Gastrocnemius medialis (tissue), 4 donors: ENCODE results near the gene AIF1L. TPM values are rescaled to one million over a fixed set of nuclear protein-coding genes. Genes with fewer than 3 reads are reported as not detected.
"Not testable (repeated sequence)": the region's sequence is repeated elsewhere in the genome, so short reads cannot be mapped to it uniquely, and the experiment has no call there.

Source experiments
- ATAC-seq, 2 donors: fragments of 150-250 bp; one replicate each; pipeline ENCODE4 v1.9.1; 2016
- DNase-seq, 2 donors: peaks; one replicate each; pipeline ENCODE4 v3.0.0-alpha.2; 2019
- H3K27ac ChIP-seq, 4 donors: fragments of 200-600 bp; sonication (generic); 1 replicate in 1 of 4; 2 replicates in 3 of 4; pipeline ENCODE4 v1.5.1; 2016 to 2018; ENCODE audit warnings: mild to moderate bottlenecking in 2 of 4, moderate library complexity in 1 of 4
- H3K27me3 ChIP-seq, 3 donors: fragments of 200-600 bp; sonication (generic) in 2 of 3; 1 replicate in 1 of 3; 2 replicates in 2 of 3; pipeline versions ENCODE4 v1.5.1 to v1.6.0; 2016 to 2019; ENCODE audit warnings: mild to moderate bottlenecking in 1 of 3, moderate library complexity in 1 of 3
- H3K36me3 ChIP-seq, 2 donors: fragments of 200-600 bp; sonication (generic) in 1 of 2; one replicate each; pipeline ENCODE4 v1.5.1; 2017 to 2018
- H3K4me1 ChIP-seq, 2 donors: fragments of 200-600 bp; sonication (generic) in 1 of 2; one replicate each; pipeline ENCODE4 v1.5.1; 2016 to 2017; ENCODE audit warnings: mild to moderate bottlenecking in 2 of 2
- H3K4me3 ChIP-seq, 4 donors: fragments of 200-600 bp; sonication (generic) in 3 of 4; 1 replicate in 1 of 4; 2 replicates in 3 of 4; pipeline ENCODE4 v1.5.1; 2016 to 2019; ENCODE audit warnings: mild to moderate bottlenecking in 2 of 4
- H3K9me3 ChIP-seq, 3 donors: fragments of 200-600 bp; sonication (generic) in 2 of 3; 1 replicate in 1 of 3; 2 replicates in 2 of 3; pipeline ENCODE4 v1.5.1; 2016 to 2019
- CTCF ChIP-seq, 5 experiments: fragments of 450-650 bp in 3 of 5; fragments of 200-600 bp in 2 of 5; sonication (generic) in 2 of 5; IDR thresholded peaks in 4 of 5; conservative IDR thresholded peaks in 1 of 5; 1 replicate in 4 of 5; 2 replicates in 1 of 5; pipeline ENCODE4 v1.5.1; 2016 to 2019; ENCODE audit warnings: antibody characterized with exemption in 5 of 5, mild to moderate bottlenecking in 3 of 5, moderate library complexity in 3 of 5
- POLR2A ChIP-seq, 2 donors: fragments of 450-650 bp; IDR thresholded peaks; one replicate each; pipeline ENCODE4 v1.6.1; 2017; ENCODE audit warnings: antibody characterized with exemption in 2 of 2, mild to moderate bottlenecking in 2 of 2, moderate library complexity in 2 of 2
- in situ Hi-C, 4 donors: fragments of 200-750 bp; cut with MboI; loops; one replicate each; pipeline versions ENCODE4 v1.15.0 to v1.8.0; 2017; ENCODE audit warnings: low sequenced_read_pairs in 4 of 4
- intact Hi-C: fragments of 100-400 bp; cut with DNase I; formaldehyde crosslinking; loops from one replicate; pipeline ENCODE4 v1.15.1; 2023; ENCODE audit warnings: low total_unique reads
- total RNA-seq, 4 donors: library from RNA; depleted of rRNA; stranded (reverse); fragments of >200 nt; gene quantifications; one replicate each; pipeline versions ENCODE4 v1.1.0 to v1.2.3, GENCODE V29; 2016

The AIF1L gene
- total RNA-seq, 4 donors from 2014 or later: 7.5 to 10.6 (median 8.9) TPM

GRCh38 chr9:131153595-131153994, 57.3 kb downstream of the AIF1L start:
- in situ Hi-C loops (no loop called here), intact Hi-C loops (no loop called here)
- DNase-seq (no peak), ATAC-seq (no peak)
- Histone ChIP-seq H3K4me3 (no peak overlapping the region), H3K27me3 (no peaks in the 10 kb centered on the region), H3K4me1 (no peaks in the 10 kb centered on the region), H3K27ac (no peak overlapping the region), H3K9me3 (no peaks in the 10 kb centered on the region), H3K36me3 (peaks cover 7 to 71% of the 10 kb centered on the region in 2 donors)
- no peak for TF ChIP-seq CTCF (IDR thresholded peaks at IDR 0.05 in 4 of 5, conservative IDR thresholded peaks at IDR 0.05 in 1 of 5)
- no peak for TF ChIP-seq POLR2A (IDR thresholded peaks at IDR 0.05)

GRCh38 chr9:131158673-131159072, 62.3 kb downstream of the AIF1L start:
- in situ Hi-C loops, H3K9me3 ChIP-seq, H3K4me1 ChIP-seq, H3K27me3 ChIP-seq, ATAC-seq, H3K4me3 ChIP-seq, intact Hi-C loops, H3K27ac ChIP-seq, DNase-seq: not testable (repeated sequence)
- H3K36me3 ChIP-seq: peaks cover 3 to 67% of the 10 kb centered on the region in 2 donors

- Histone ChIP-seq H3K27ac (no peak overlapping the region), H3K4me3 (no peak overlapping the region), H3K36me3 (peaks cover 3 to 75% of the 10 kb centered on the region in 2 donors), H3K4me1 (no peaks in the 10 kb centered on the region), H3K27me3 (no peaks in the 10 kb centered on the region), H3K9me3 (no peaks in the 10 kb centered on the region)
- intact Hi-C loops (no loop called here), in situ Hi-C loops (no loop called here)
- TF ChIP-seq POLR2A (IDR thresholded peaks at IDR 0.05): no peak
- no peak for TF ChIP-seq CTCF (IDR thresholded peaks at IDR 0.05 in 4 of 5, conservative IDR thresholded peaks at IDR 0.05 in 1 of 5)
- DNase-seq (no peak), ATAC-seq (no peak)
Observed at GRCh38 chr9:131160416-131161112, 64.2 kb downstream of the AIF1L start.

DNA sequence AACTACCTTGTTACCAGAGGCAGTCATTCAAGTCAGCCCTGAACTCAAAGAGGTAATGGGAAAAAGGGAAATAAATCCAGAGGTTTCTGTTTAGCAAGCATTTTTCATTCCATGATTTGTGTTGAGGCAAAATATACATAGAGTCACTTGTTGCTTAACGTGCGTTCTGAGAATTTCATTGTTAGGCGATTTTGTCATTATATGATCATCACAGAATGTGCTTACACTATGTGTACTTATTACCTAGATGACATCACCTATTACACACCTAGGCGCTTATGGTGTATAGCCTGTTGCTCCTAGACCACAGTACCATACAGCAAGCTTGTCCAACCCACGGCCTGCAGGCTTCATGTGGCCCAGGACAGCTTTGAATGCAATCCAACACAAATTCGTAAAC, 65.3 kb downstream of the AIF1L start:
- Histone ChIP-seq H3K27ac (no peak overlapping the region), H3K9me3 (no peaks in the 10 kb centered on the region), H3K4me3 (no peak overlapping the region), H3K4me1 (no peaks in the 10 kb centered on the region), H3K36me3 (peaks cover 3 to 84% of the 10 kb centered on the region in 2 donors), H3K27me3 (no peaks in the 10 kb centered on the region)
- ATAC-seq: no peak
- intact Hi-C loops: no loop called here
- in situ Hi-C loops: no loop called here
- TF ChIP-seq CTCF (IDR thresholded peaks at IDR 0.05 in 4 of 5, conservative IDR thresholded peaks at IDR 0.05 in 1 of 5): no peak
- TF ChIP-seq POLR2A (IDR thresholded peaks at IDR 0.05): no peak
- DNase-seq: no peak

- intact Hi-C loops: no loop called here
- H3K36me3 ChIP-seq: peaks cover 3 to 74% of the 10 kb centered on the region in 2 donors
Observed at GRCh38 chr9:131162886-131163285, 66.6 kb downstream of the AIF1L start.

More at GRCh38 chr9:131162886-131163285, 66.6 kb downstream of the AIF1L start:
- H3K27ac ChIP-seq: no peak overlapping the region
- no peak for DNase-seq
- no peak for ATAC-seq
- peaks cover 0 to 10% of the 10 kb centered on the region in 2 donors for H3K4me1 ChIP-seq
- no peaks in the 10 kb centered on the region for H3K9me3 ChIP-seq
- in situ Hi-C loops: no loop called here
- TF ChIP-seq CTCF (IDR thresholded peaks at IDR 0.05 in 4 of 5, conservative IDR thresholded peaks at IDR 0.05 in 1 of 5): no peak
- no peak for TF ChIP-seq POLR2A (IDR thresholded peaks at IDR 0.05)
- H3K27me3 ChIP-seq: no peaks in the 10 kb centered on the region
- no peak overlapping the region for H3K4me3 ChIP-seq
